ENCODE results near the gene SH3PXD2B. TPM values are rescaled to one million over a fixed set of nuclear protein-coding genes. Genes with fewer than 3 reads are reported as not detected.

The SH3PXD2B gene
- total RNA-seq, 1 donor from 2014 or later = 46.2 TPM

DNA sequence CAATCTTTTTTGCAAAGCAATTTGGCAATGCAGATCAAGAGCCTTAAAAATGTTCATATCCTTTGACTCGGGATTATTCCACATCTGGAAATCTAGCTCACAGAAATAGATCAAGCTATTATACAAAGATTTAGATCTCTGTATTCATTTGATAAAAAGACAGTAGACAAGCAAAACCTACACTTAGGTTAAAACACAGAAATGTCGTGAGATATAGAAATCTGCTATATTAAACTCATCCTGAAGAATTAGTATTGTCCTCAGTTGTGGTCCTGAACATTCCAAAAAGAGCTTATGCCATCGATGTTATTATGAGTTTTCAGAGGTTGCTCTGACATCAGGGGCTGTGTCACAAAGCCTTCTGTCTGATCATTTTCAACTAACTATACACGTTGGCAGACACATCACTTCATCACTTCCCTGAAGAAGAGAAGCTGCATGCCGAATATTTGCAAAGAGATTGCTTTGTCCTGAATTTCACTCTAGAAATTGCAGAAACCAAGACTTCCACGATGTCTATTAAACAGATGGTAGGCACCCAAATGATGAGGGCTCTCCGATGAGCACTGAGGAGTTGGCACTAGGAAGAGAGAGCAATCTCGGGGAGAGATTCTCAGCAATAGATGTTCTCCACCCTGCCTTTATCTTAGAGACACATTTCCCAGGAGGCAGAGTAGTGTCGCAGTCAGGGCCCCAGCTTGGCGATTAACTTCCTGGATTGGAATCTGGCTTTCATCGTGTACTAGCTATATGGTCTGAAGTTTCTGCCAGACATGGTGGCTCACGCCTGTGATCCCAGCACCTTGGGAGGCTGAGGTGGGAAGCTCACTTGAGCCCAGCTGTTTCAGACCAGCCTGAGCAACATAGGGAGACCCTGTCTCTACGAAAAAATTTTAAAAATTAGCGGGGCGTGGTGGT lies 168.8 kb downstream of the SH3PXD2B start:
- intact Hi-C loops (cut with DNase I) = loop anchor here (10.0 kb wide), 1 partner anchor 181 kb away; no protein-coding TSS in a partner anchor
- no peak overlapping the region for H3K4me3 ChIP-seq

GRCh38 chr5:172284611-172284980 lies 169.7 kb downstream of the SH3PXD2B start:
- H3K27ac ChIP-seq = peak overlapping the region; percentile 74
- peak overlapping the region; percentile 92 for H3K4me3 ChIP-seq
- intact Hi-C loops (cut with DNase I) = loop anchor here (10.0 kb wide), 1 partner anchor 180 kb away; no protein-coding TSS in a partner anchor
- DNase-seq (no peak), ATAC-seq (no peak)
- no peaks in the 10 kb centered on the region for H3K27me3 ChIP-seq
- no peak for TF ChIP-seq CTCF (IDR thresholded peaks at IDR 0.05)
- H3K4me1 ChIP-seq = peaks cover 12% of the 10 kb centered on the region
- H3K36me3 ChIP-seq = no peaks in the 10 kb centered on the region
- H3K9me3 ChIP-seq = no peaks in the 10 kb centered on the region

More for the DNA sequence above, 168.8 kb downstream of the SH3PXD2B start:
- no peak overlapping the region for H3K27ac ChIP-seq
- ATAC-seq (no peak), DNase-seq (no peak)
- H3K9me3 ChIP-seq = no peaks in the 10 kb centered on the region
- TF ChIP-seq CTCF (IDR thresholded peaks at IDR 0.05) = no peak
- peaks cover 12% of the 10 kb centered on the region for H3K4me1 ChIP-seq
- no peaks in the 10 kb centered on the region for H3K36me3 ChIP-seq
- H3K27me3 ChIP-seq = no peaks in the 10 kb centered on the region

DNA sequence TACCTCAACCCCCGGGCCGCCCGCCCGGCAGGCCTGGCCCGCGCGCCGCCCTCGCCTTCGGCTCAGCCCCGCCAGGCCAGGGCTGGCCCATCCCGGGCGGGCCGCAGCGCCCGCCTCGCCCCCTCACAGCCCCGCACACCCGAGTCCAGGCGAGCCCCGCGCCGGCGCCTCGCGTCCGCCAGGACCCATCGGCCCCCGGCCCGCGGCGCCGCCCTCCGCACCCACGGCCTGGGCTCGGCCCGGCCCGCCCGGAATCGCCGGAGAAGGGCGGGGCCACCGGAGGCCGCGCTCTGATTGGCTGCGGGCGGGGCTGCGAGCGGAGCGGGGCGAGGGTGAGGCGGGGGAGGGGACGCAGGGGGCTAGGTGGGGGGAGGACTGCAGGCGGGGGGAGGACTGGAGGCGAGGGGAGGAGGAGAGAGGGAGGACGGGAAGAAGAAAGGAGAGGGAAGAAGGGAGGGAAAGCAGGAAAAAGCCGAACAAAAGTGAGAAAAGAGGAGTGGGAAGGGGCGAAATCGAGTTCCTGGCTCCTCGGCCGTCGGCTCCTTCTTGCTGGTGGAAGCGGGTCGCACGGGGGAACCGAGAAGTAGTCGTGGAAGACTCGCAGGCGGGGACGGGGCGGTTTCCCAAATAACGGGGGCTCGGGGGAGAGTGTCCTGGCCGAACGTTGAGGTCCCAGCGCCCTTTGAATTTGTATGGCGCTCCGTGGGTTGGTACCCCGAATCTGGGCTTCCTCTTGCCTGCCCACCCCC lies 170.3 kb downstream of the SH3PXD2B start:
- Histone ChIP-seq H3K27ac (peak overlapping the region; percentile 74), H3K36me3 (no peaks in the 10 kb centered on the region), H3K4me3 (peak overlapping the region; percentile 92), H3K4me1 (peaks cover 12% of the 10 kb centered on the region), H3K9me3 (no peaks in the 10 kb centered on the region), H3K27me3 (no peaks in the 10 kb centered on the region)
- peak; percentile 94 for ATAC-seq
- intact Hi-C loops (cut with DNase I) = loop anchor here (10.0 kb wide), 1 partner anchor 179 kb away; no protein-coding TSS in a partner anchor
- TF ChIP-seq CTCF (IDR thresholded peaks at IDR 0.05) = no peak
- DNase-seq = peak; percentile 93

DNA sequence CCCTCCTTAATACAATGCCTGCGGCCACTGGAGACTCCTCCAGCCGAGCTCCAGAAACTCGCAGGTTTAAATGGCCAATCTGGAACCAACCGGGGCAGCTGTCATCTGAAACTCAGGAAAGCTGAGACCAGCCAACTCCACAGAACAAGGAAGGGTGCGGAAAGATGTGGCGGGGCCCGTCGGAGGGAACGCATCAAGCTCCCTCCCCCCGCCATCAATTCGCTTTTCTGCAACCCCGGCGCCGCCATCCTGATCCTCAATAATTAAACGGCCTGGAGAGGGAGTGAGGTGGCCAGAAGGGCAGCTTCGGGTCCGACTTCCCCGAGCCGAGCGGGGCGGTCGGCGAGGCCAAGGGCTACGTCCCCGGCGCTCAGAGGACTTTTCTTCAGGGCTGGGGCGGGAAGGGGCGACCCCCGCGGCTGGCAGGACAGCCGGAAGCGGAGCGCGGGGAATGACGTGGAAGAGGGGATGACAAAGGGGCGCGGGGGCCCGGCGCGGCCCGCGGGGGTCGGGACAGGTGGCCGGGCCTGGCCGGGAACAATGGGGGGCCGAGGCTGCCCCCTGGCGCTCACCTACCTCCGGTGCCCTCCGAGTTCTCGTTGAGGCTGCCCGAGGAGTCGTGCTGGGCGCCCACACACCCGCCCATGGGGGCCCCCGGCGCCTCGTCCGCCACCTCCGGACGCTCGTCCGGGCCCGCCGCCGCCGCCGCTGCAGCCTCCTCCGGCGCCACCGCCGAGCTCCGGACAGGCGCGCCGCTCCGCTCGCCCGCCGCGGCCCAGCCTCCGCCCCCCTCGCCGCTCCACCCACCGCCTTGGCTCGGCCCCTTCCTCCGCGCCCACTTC lies 171.1 kb downstream of the SH3PXD2B start, which contains the start of gene UBTD2:
TSS of gene UBTD2 (minus strand) at position 745 of the 842 bp plus-strand sequence. CDS start at position 646, 99 bp downstream.
- peak within 1 kb of the TSS; percentile 92 for H3K4me3 ChIP-seq
- H3K27me3 ChIP-seq = no peaks in the 10 kb centered on the region
- intact Hi-C loops (cut with DNase I) = loop anchor here (10.0 kb wide), 1 partner anchor 178 kb away; no protein-coding TSS in a partner anchor
- peak; percentile 93 for DNase-seq
- peak within 1 kb of the TSS; percentile 85 for H3K27ac ChIP-seq
- no peaks in the 10 kb centered on the region for H3K9me3 ChIP-seq
- ATAC-seq = peak; percentile 90
- peaks cover 12% of the 10 kb centered on the region for H3K4me1 ChIP-seq
- no peaks in the 10 kb centered on the region for H3K36me3 ChIP-seq
- peak; percentile 58 for TF ChIP-seq CTCF (IDR thresholded peaks at IDR 0.05)
